KMS-11 (cell line): ENCODE results near the gene FOXRED1.
"Not testable (repeated sequence)": the region's sequence is repeated elsewhere in the genome, so short reads cannot be mapped to it uniquely, and the experiment has no call there.

Source experiments
- H2AFZ ChIP-seq: fragments of 200-600 bp; sonication (generic); 2 replicates; pipeline ENCODE4 v1.6.1; 2016; ENCODE audit warnings: antibody characterized with exemption, mixed run types, low read depth
- H3K27ac ChIP-seq: fragments of 200-600 bp; sonication (generic); 2 replicates; pipeline ENCODE4 v1.6.1; 2016; ENCODE audit warnings: mild to moderate bottlenecking, mixed run types
- H3K27me3 ChIP-seq: fragments of 200-600 bp; sonication (generic); 2 replicates; pipeline ENCODE4 v1.6.1; 2017; ENCODE audit warnings: mild to moderate bottlenecking, low read depth, mixed run types, moderate library complexity; ENCODE audit not compliant: insufficient read depth
- H3K36me3 ChIP-seq: fragments of 200-600 bp; sonication (generic); 2 replicates; pipeline ENCODE4 v1.6.1; 2017; ENCODE audit warnings: mild to moderate bottlenecking, mixed run types; ENCODE audit not compliant: insufficient read depth
- H3K4me1 ChIP-seq: fragments of 200-600 bp; sonication (generic); 2 replicates; pipeline ENCODE4 v1.6.1; 2016; ENCODE audit warnings: mild to moderate bottlenecking, low read depth, mixed run types; ENCODE audit not compliant: poor library complexity, severe bottlenecking
- H3K4me2 ChIP-seq: fragments of 200-600 bp; sonication (generic); 2 replicates; pipeline ENCODE4 v1.7.0; 2016; ENCODE audit warnings: mild to moderate bottlenecking, mixed run types
- H3K4me3 ChIP-seq: fragments of 200-600 bp; sonication (generic); IDR thresholded peaks from 2 replicates; pipeline ENCODE4 v1.6.1; 2017; ENCODE audit warnings: low read depth, low read length, mixed read lengths; ENCODE audit not compliant: insufficient read depth
- H3K79me2 ChIP-seq: fragments of 200-600 bp; sonication (generic); 2 replicates; pipeline ENCODE4 v1.6.1; 2016; ENCODE audit warnings: low read depth, mixed run types; ENCODE audit not compliant: insufficient read depth
- H3K9ac ChIP-seq: fragments of 200-600 bp; sonication (generic); 2 replicates; pipeline ENCODE4 v1.6.1; 2016; ENCODE audit warnings: mild to moderate bottlenecking, mixed run types
- H4K20me1 ChIP-seq: fragments of 200-600 bp; sonication (generic); 2 replicates; pipeline ENCODE4 v1.6.1; 2016; ENCODE audit warnings: mild to moderate bottlenecking, mixed run types; ENCODE audit not compliant: insufficient read depth
- CTCF ChIP-seq: fragments of 200-600 bp; sonication (generic); conservative IDR thresholded peaks from 2 replicates; pipeline ENCODE4 v1.6.1; 2017; ENCODE audit warnings: low read depth, mild to moderate bottlenecking, antibody characterized with exemption, low read length, moderate library complexity, mixed read lengths

The FOXRED1 gene

GRCh38 chr11:126304457-126305075, 35.6 kb downstream of the FOXRED1 start:
- H3K27ac ChIP-seq, result peak overlapping the region; percentile 70
- H3K27me3 ChIP-seq, result no peaks in the 10 kb centered on the region
- peak overlapping the region; percentile 91 for H2AFZ ChIP-seq
- no peak overlapping the region for H3K4me3 ChIP-seq
- no peaks in the 10 kb centered on the region for H4K20me1 ChIP-seq
- peaks cover 15% of the 10 kb centered on the region; the same call in 1 of the 2 replicates for H3K79me2 ChIP-seq
- peaks cover 51% of the 10 kb centered on the region for H3K4me1 ChIP-seq
- peak overlapping the region; percentile 83; the same call in 1 of the 2 replicates for H3K9ac ChIP-seq
- peak overlapping the region; percentile 93 for H3K4me2 ChIP-seq
- TF ChIP-seq CTCF, result no peak
- no peaks in the 10 kb centered on the region for H3K36me3 ChIP-seq

GRCh38 chr11:126305699-126306098, 36.7 kb downstream of the FOXRED1 start:
- H4K20me1 ChIP-seq, result no peaks in the 10 kb centered on the region
- no peaks in the 10 kb centered on the region for H3K36me3 ChIP-seq
- no peaks in the 10 kb centered on the region for H3K27me3 ChIP-seq
- no peak for TF ChIP-seq CTCF
- peaks cover 62% of the 10 kb centered on the region for H3K4me1 ChIP-seq
- H3K79me2 ChIP-seq, result peaks cover 15% of the 10 kb centered on the region; the same call in 1 of the 2 replicates
- H3K27ac ChIP-seq, result peak overlapping the region; percentile 35; the same call in 1 of the 2 replicates
- peak overlapping the region; percentile 93 for H3K4me2 ChIP-seq
- H3K4me3 ChIP-seq, result no peak overlapping the region
- H3K9ac ChIP-seq, result no peak overlapping the region
- no peak overlapping the region for H2AFZ ChIP-seq

GRCh38 chr11:126307706-126308105, 38.8 kb downstream of the FOXRED1 start:
- Histone ChIP-seq H3K4me1 (peaks cover 82% of the 10 kb centered on the region), H3K27me3 (no peaks in the 10 kb centered on the region), H3K9ac (no peak overlapping the region), H3K79me2 (peaks cover 15% of the 10 kb centered on the region; the same call in 1 of the 2 replicates), H3K4me3 (no peak overlapping the region), H4K20me1 (no peaks in the 10 kb centered on the region), H2AFZ (no peak overlapping the region), H3K4me2 (peak overlapping the region; percentile 29; the same call in 1 of the 2 replicates), H3K27ac (no peak overlapping the region; the same call in 1 of the 2 replicates), H3K36me3 (no peaks in the 10 kb centered on the region)
- peak; percentile 32; the same call in 1 of the 2 replicates for TF ChIP-seq CTCF

- Histone ChIP-seq H3K4me1 (peaks cover 84% of the 10 kb centered on the region), H3K4me2 (peak overlapping the region; percentile 29; the same call in 1 of the 2 replicates), H2AFZ (no peak overlapping the region), H3K36me3 (no peaks in the 10 kb centered on the region), H3K27ac (no peak overlapping the region; the same call in 1 of the 2 replicates), H3K27me3 (no peaks in the 10 kb centered on the region), H3K4me3 (no peak overlapping the region), H3K9ac (no peak overlapping the region), H4K20me1 (no peaks in the 10 kb centered on the region), H3K79me2 (peaks cover 15% of the 10 kb centered on the region; the same call in 1 of the 2 replicates)
- no peak for TF ChIP-seq CTCF
These were observed 39.3 kb downstream of the FOXRED1 start for GRCh38 chr11:126308271-126308671.

- peaks cover 89% of the 10 kb centered on the region for H3K4me1 ChIP-seq
These were observed 39.8 kb downstream of the FOXRED1 start for GRCh38 chr11:126308771-126309170.

More at GRCh38 chr11:126308771-126309170, 39.8 kb downstream of the FOXRED1 start:
- not testable (repeated sequence) for H3K9ac ChIP-seq, H3K27me3 ChIP-seq, H3K4me3 ChIP-seq, H4K20me1 ChIP-seq, H2AFZ ChIP-seq, H3K36me3 ChIP-seq
- peak overlapping the region; percentile 61; the same call in 1 of the 2 replicates for H3K27ac ChIP-seq
- peak overlapping the region; percentile 55; the same call in 1 of the 2 replicates for H3K4me2 ChIP-seq
- H3K79me2 ChIP-seq, result peaks cover 15% of the 10 kb centered on the region; the same call in 1 of the 2 replicates
